ENCODE data around the gene DDX39B.
A peak's percentile ranks its signal among the peaks of the same experiment; 100 is the strongest.

DDX39B gene

GRCh38 chr6:31532644-31533454 is 9.0 kb downstream of the DDX39B start:
- CTCF ChIA-PET, result interaction anchor here (0.9 to 1.6 kb wide), 2 partner anchors 14 to 65 kb away, joined by 3 read pairs; partner anchors contain the start of gene ATP6V1G2
- POLR2A ChIA-PET, result interaction anchor here (0.6 to 6.3 kb wide), 4 partner anchors 9 to 1439 kb away, joined by 3 to 112 read pairs (median 4); partner anchors contain the start of genes DDX39B and LSM2

GRCh38 chr6:31531771-31532643 is 9.8 kb downstream of the DDX39B start:
- Histone ChIP-seq H3K36me3 (ENCODE audit: control insufficient read depth in 2 of 2, insufficient read depth in 1 of 2, low read length in 2 of 2) (peaks cover 62 to 80% of the 10 kb centered on the region in 2 experiments), H3K4me1 (ENCODE audit: control insufficient read depth, insufficient read depth, low read length) (no peaks in the 10 kb centered on the region; the same call in 1 of the 2 replicates), H3K27ac (ENCODE audit: extremely low read depth, low read depth, low read length) (no peak overlapping the region), H3K4me3 (ENCODE audit: low read depth, low read length) (no peak overlapping the region), H3K9me3 (ENCODE audit: control insufficient read depth, insufficient read depth, low read depth, low read length) (no peaks in the 10 kb centered on the region)
- TF ChIP-seq PRDM10 (tag by site-specific recombination; IDR thresholded peaks at IDR 0.05), result peak; percentile 74
- peak; percentile 43; the same call in 1 of the 2 replicates for TF ChIP-seq WT1 (tag by site-specific recombination; IDR thresholded peaks at IDR 0.05)
- TF ChIP-seq ZNF549 (tag by site-specific recombination; IDR thresholded peaks at IDR 0.05), result no peak
- TF ChIP-seq IKZF3 (tag by site-specific recombination; IDR thresholded peaks at IDR 0.05), result 0 out of 2 replicates have a peak, but pooled peaks have one; percentile 5
- TF ChIP-seq KLF1 (tag by site-specific recombination; IDR thresholded peaks at IDR 0.05), result no peak
- no peak for TF ChIP-seq SP2 (tag by site-specific recombination; IDR thresholded peaks at IDR 0.05)
- ChIA-PET CTCF (interaction anchor here (0.8 to 1.6 kb wide), 4 partner anchors 15 to 158 kb away, joined by 3 read pairs; partner anchors contain the start of gene ATP6V1G2), POLR2A (interaction anchor here (0.6 to 6.3 kb wide), 8 partner anchors 10 to 1440 kb away, joined by 3 to 112 read pairs (median 4); partner anchors contain the start of genes ATP6V1G2, DDX39B, LSM2 and MICB)

More at GRCh38 chr6:31532644-31533454, 9.0 kb downstream of the DDX39B start:
- Histone ChIP-seq H3K4me3 (ENCODE audit: low read depth, low read length) (no peak overlapping the region), H3K36me3 (ENCODE audit: control insufficient read depth in 2 of 2, insufficient read depth in 1 of 2, low read length in 2 of 2) (peaks cover 70 to 88% of the 10 kb centered on the region in 2 experiments), H3K27ac (ENCODE audit: extremely low read depth, low read depth, low read length) (peak overlapping the region; percentile 4), H3K9me3 (ENCODE audit: control insufficient read depth, insufficient read depth, low read depth, low read length) (no peaks in the 10 kb centered on the region), H3K4me1 (ENCODE audit: control insufficient read depth, insufficient read depth, low read length) (no peaks in the 10 kb centered on the region)
- TF ChIP-seq ZFP41 (tag by site-specific recombination; IDR thresholded peaks at IDR 0.05; ENCODE audit: borderline replicate concordance) (no peak), PRDM4 (tag by site-specific recombination; IDR thresholded peaks at IDR 0.05) (peak; percentile 97), KLF8 (tag by site-specific recombination; IDR thresholded peaks at IDR 0.05) (peak; percentile 21; the same call in 1 of the 2 replicates)

GRCh38 chr6:31531162-31531561 is 10.6 kb downstream of the DDX39B start:
- ChIA-PET POLR2A (interaction anchor here (0.8 to 6.3 kb wide), 4 partner anchors 10 to 68 kb away, joined by 3 to 112 read pairs (median 6); partner anchors contain the start of genes ATP6V1G2, DDX39B and MICB), CTCF (interaction anchor here (0.8 to 1.6 kb wide), 3 partner anchors 14 to 159 kb away, joined by 3 read pairs; no protein-coding TSS in a partner anchor)
- no peak overlapping the region for H3K4me3 ChIP-seq (ENCODE audit: low read depth, low read length)
- H3K36me3 ChIP-seq (ENCODE audit: control insufficient read depth in 2 of 2, insufficient read depth in 1 of 2, low read length in 2 of 2), result peaks cover 53 to 72% of the 10 kb centered on the region in 2 experiments
- H3K4me1 ChIP-seq (ENCODE audit: control insufficient read depth, insufficient read depth, low read length), result no peaks in the 10 kb centered on the region; the same call in 1 of the 2 replicates
- 0 out of 2 replicates have a peak overlapping the region, but pooled peaks have one; percentile 12 for H3K27ac ChIP-seq (ENCODE audit: extremely low read depth, low read depth, low read length)
- TF ChIP-seq ZSCAN5A (tag by site-specific recombination; IDR thresholded peaks at IDR 0.05) (no peak), SCRT2 (tag by site-specific recombination; IDR thresholded peaks at IDR 0.05) (peak; percentile 41; the same call in 1 of the 2 replicates), ZNF692 (tag by site-specific recombination; IDR thresholded peaks at IDR 0.05) (no peak)
- H3K9me3 ChIP-seq (ENCODE audit: control insufficient read depth, insufficient read depth, low read depth, low read length), result no peaks in the 10 kb centered on the region
